ENCODE measurements around the gene FAM9C. TPM values are rescaled to one million over a fixed set of nuclear protein-coding genes. Genes with fewer than 3 reads are reported as not detected.

FAM9C gene
- total and polyA plus RNA-seq, 5 donors = 0.02 TPM; not detected in 4

DNA sequence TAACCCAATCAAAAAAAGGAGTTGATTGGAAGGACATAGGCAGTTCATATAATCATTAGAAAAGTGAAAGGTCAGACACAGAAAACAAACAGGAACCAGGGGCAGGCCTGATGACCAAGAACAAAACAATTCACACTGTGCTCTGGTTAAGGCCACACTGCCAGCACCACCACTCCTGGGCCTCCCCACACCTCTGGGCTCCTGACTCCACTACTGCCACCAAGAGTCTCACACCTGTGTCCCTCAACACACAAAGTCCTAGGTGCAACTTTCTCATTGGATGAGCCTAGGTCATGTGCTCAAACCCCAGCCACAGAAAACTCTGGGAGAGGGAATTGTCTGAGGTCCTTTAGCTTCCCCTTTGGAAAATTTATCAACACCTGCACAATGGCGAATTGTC is 11.1 kb upstream of the FAM9C start:
- Histone ChIP-seq H3K4me1 (ENCODE audit: control insufficient read depth, insufficient read depth, low read length) (peaks cover 2% of the 10 kb centered on the region), H3K27me3 (ENCODE audit: control insufficient read depth, insufficient read depth) (no peaks in the 10 kb centered on the region), H3K4me3 (ENCODE audit: low read length) (no peak overlapping the region), H3K27ac (ENCODE audit: low read length) (no peak overlapping the region), H3K9me3 (ENCODE audit: control insufficient read depth, low read length) (no peaks in the 10 kb centered on the region)
- ATAC-seq = no peak
- intact Hi-C loops (cut with DNase I) = no loop called here
- no peak for DNase-seq
- 97% methylated on average over 1 of the region's 1 CpG for whole genome bisulfite sequencing

DNA sequence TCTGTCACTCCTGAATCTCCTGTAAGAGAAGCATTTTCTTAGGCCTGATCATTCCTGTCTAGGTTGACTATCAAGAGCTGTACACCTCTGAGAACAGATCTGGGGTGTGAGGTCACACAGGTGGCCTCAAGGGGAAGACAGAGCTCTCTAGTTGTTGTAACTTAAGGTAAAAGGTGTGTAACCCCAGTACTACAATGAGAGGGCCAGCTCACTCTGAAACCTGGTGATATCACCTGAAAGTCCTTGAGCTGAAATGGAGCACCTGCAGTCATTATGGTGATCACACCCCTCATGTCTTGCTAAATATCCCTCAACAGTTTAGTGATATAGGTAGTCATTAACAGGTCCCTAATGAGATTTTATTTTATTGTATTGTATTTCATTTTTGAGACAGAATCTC is 8.8 kb upstream of the FAM9C start:
- DNase-seq (no peak), ATAC-seq (no peak)
- intact Hi-C loops (cut with DNase I) = no loop called here
- Histone ChIP-seq H3K4me3 (ENCODE audit: low read length) (no peak overlapping the region), H3K27ac (ENCODE audit: low read length) (no peak overlapping the region), H3K9me3 (ENCODE audit: control insufficient read depth, low read length) (no peaks in the 10 kb centered on the region), H3K27me3 (ENCODE audit: control insufficient read depth, insufficient read depth) (no peaks in the 10 kb centered on the region), H3K4me1 (ENCODE audit: control insufficient read depth, insufficient read depth, low read length) (peaks cover 2% of the 10 kb centered on the region)

- peaks cover 2% of the 10 kb centered on the region for H3K4me1 ChIP-seq (ENCODE audit: control insufficient read depth, insufficient read depth, low read length)
- WGBS = 69% methylated on average over 4 of the region's 4 CpGs
- H3K9me3 ChIP-seq (ENCODE audit: control insufficient read depth, low read length) = no peaks in the 10 kb centered on the region
- DNase-seq = no peak
- no peak overlapping the region for H3K27ac ChIP-seq (ENCODE audit: low read length)
- H3K27me3 ChIP-seq (ENCODE audit: control insufficient read depth, insufficient read depth) = no peaks in the 10 kb centered on the region
- ATAC-seq = no peak
- H3K4me3 ChIP-seq (ENCODE audit: low read length) = no peak overlapping the region
- intact Hi-C loops (cut with DNase I) = no loop called here
These were observed 7.2 kb upstream of the FAM9C start for GRCh38 chrX:13051529-13052172.

DNA sequence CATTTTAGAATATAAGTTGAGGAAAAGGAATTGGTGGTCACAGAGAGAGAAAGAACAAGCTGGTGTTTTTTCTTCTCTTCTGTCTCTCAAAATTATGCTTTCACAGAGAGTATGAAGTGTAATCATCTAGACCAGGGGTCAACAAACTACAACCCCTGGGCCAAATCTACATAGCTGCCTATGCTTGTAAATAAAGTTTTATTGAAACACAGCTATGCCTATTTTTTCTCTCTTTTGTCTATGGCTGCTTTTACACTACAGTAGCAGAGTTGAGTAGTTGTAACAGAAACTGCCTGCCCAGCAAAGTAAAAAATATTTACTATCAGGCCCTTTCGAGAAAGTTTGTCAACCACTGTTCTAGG is 6.7 kb upstream of the FAM9C start:
- no peak for DNase-seq
- Histone ChIP-seq H3K4me3 (ENCODE audit: low read length) (no peak overlapping the region), H3K4me1 (ENCODE audit: control insufficient read depth, insufficient read depth, low read length) (peaks cover 2% of the 10 kb centered on the region), H3K9me3 (ENCODE audit: control insufficient read depth, low read length) (no peaks in the 10 kb centered on the region), H3K27me3 (ENCODE audit: control insufficient read depth, insufficient read depth) (no peaks in the 10 kb centered on the region), H3K27ac (ENCODE audit: low read length) (no peak overlapping the region)
- intact Hi-C loops (cut with DNase I) = no loop called here
- ATAC-seq = no peak
- 98% methylated on average over 1 of the region's 1 CpG for WGBS

DNA sequence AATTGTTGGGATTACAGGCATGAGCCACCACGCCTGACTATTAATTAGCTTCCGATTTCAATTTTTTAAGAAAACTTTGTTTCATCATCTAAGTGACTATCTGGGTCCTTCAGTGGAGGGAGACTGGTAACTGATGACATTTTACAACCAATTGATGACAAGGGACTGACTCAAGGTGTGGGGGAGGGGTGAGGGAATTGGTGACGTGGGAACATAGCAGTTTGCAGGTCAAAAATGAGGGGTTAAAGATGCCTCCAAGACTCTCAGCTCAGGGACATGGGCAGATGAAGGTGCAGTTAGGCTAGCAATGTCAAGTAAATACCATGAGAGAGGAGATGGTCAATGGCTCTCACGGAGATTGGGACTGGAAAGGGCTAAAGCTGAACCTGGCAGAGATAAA is 5.7 kb upstream of the FAM9C start:
- intact Hi-C loops (cut with DNase I) = no loop called here
- Histone ChIP-seq H3K27ac (ENCODE audit: low read length) (no peak overlapping the region), H3K9me3 (ENCODE audit: control insufficient read depth, low read length) (no peaks in the 10 kb centered on the region), H3K4me3 (ENCODE audit: low read length) (no peak overlapping the region), H3K4me1 (ENCODE audit: control insufficient read depth, insufficient read depth, low read length) (no peaks in the 10 kb centered on the region), H3K27me3 (ENCODE audit: control insufficient read depth, insufficient read depth) (no peaks in the 10 kb centered on the region)
- WGBS = 99% methylated on average over 4 of the region's 4 CpGs
- ATAC-seq = no peak
- no peak for DNase-seq

DNA sequence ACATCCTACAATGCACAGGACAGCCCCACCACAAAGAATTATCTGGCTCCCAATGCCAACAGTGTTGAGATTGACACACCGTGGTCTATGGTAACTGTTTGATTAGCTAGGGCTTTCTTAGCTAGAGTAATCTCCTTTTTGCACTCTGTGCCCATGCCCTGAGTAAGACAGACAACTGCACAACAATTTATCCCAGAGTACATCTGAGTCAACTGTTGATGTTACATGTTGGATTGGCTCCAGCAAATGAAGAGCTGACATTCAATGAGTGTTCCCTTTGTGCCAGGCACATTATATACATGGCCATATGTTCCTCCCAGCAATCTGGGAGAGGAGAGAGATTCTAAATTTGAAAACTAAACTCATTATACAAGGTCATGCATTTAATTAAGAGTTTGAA is 3.9 kb upstream of the FAM9C start:
- WGBS = 87% methylated on average over 1 of the region's 1 CpG
- DNase-seq = no peak

DNA sequence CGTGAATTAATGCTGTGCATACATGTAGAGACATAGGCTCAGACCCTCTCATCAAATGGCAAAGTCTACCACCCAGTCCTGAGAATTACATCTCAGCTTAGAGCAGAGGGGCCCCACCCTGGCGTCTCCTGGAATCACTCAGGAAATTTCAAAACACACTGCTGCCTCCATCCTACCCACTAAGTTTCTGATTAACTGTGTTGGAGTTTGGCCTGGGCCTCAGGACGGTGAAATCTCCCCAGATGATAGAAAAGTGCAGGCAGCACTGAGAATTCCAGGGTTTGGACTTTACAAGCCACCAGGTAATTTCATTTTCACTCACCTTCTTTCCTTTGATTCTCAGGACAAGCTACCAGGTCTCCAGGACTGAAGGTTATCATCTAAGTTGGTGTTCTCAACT is 3.3 kb upstream of the FAM9C start:
- no peak overlapping the region for H3K27ac ChIP-seq (ENCODE audit: low read length)
- DNase-seq = no peak
- H3K9me3 ChIP-seq (ENCODE audit: control insufficient read depth, low read length) = no peaks in the 10 kb centered on the region
- H3K4me1 ChIP-seq (ENCODE audit: control insufficient read depth, insufficient read depth, low read length) = no peaks in the 10 kb centered on the region
- no peak for ATAC-seq
- WGBS = 88% methylated on average over 3 of the region's 3 CpGs
- intact Hi-C loops (cut with DNase I) = no loop called here
- H3K27me3 ChIP-seq (ENCODE audit: control insufficient read depth, insufficient read depth) = no peaks in the 10 kb centered on the region
- no peak overlapping the region for H3K4me3 ChIP-seq (ENCODE audit: low read length)

More for the DNA sequence above, 3.9 kb upstream of the FAM9C start:
- Histone ChIP-seq H3K4me1 (ENCODE audit: control insufficient read depth, insufficient read depth, low read length) (no peaks in the 10 kb centered on the region), H3K27ac (ENCODE audit: low read length) (no peak overlapping the region), H3K9me3 (ENCODE audit: control insufficient read depth, low read length) (no peaks in the 10 kb centered on the region), H3K27me3 (ENCODE audit: control insufficient read depth, insufficient read depth) (no peaks in the 10 kb centered on the region), H3K4me3 (ENCODE audit: low read length) (no peak overlapping the region)
- intact Hi-C loops (cut with DNase I) = no loop called here
- no peak for ATAC-seq

DNA sequence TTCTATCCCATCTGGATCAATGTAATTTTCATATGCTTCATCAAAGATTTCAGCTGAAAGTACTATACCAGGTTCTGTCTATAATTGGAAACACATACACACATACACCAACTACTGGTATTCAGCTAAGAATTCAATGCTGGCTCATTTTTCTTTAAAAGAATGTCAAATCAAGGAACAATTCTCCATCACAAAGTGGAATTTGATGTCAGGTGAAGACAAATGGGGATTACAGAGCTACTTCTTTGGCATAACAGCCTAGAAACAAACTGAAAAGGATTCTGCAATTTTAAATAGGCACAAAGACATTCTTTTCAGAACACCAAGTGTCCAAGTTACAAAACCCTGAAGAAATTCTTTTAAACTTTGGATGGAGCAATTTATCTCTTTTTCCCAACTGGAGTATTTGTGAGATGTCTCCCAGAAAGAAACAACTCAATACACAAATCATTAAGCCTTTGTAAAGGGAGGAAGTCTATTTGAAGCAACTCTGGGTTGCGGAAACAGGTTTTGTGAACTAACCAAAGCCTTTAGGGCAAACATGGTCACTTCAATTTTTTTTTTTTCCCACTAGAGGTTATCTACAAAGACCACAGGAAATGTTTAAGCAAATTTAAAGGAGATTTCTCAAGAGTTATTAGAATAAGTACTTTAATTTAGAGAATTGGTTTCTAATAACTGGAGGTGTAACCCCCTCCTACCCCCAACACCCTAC is 1.9 kb upstream of the FAM9C start:
- 77% methylated on average over 1 of the region's 1 CpG for WGBS
- Histone ChIP-seq H3K9me3 (ENCODE audit: control insufficient read depth, low read length) (no peaks in the 10 kb centered on the region), H3K4me3 (ENCODE audit: low read length) (no peak overlapping the region), H3K27me3 (ENCODE audit: control insufficient read depth, insufficient read depth) (no peaks in the 10 kb centered on the region), H3K27ac (ENCODE audit: low read length) (no peak overlapping the region), H3K4me1 (ENCODE audit: control insufficient read depth, insufficient read depth, low read length) (no peaks in the 10 kb centered on the region)
- no peak for DNase-seq
- intact Hi-C loops (cut with DNase I) = no loop called here
- ATAC-seq = no peak

DNA sequence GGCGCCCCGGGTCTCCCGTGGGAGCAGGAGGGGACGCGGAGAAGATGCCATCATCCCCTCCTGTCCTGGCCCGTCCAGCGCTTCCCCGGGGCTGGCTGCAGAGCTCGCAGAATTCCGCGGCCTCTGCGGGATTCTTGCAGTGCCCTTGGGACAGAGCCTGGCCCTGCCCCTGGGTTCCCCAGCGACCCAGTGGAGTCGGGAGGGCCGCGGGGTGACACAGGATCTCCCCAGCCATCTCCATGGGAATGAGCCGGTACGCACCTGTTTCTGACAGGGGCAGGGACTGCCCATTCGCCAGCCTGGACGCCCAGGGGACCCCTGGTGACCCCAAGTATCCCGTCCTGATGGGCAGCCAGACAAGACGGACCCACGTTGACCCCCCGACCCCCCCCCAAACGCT is 482 bp downstream of the FAM9C start:
- no peak for DNase-seq
- intact Hi-C loops (cut with DNase I) = no loop called here
- 95% methylated on average over 25 of the region's 25 CpGs for WGBS
- no peak overlapping the region for H3K4me3 ChIP-seq (ENCODE audit: low read length)
- H3K9me3 ChIP-seq (ENCODE audit: control insufficient read depth, low read length) = no peaks in the 10 kb centered on the region
- ATAC-seq = no peak
- H3K27ac ChIP-seq (ENCODE audit: low read length) = no peak overlapping the region
- no peaks in the 10 kb centered on the region for H3K4me1 ChIP-seq (ENCODE audit: control insufficient read depth, insufficient read depth, low read length)
- no peaks in the 10 kb centered on the region for H3K27me3 ChIP-seq (ENCODE audit: control insufficient read depth, insufficient read depth)

- WGBS = 67% methylated on average over 10 of the region's 10 CpGs
- intact Hi-C loops (cut with DNase I) = no loop called here
- Histone ChIP-seq H3K27me3 (ENCODE audit: control insufficient read depth, insufficient read depth) (no peaks in the 10 kb centered on the region), H3K4me1 (ENCODE audit: control insufficient read depth, insufficient read depth, low read length) (no peaks in the 10 kb centered on the region), H3K27ac (ENCODE audit: low read length) (no peak overlapping the region), H3K9me3 (ENCODE audit: control insufficient read depth, low read length) (no peaks in the 10 kb centered on the region), H3K4me3 (ENCODE audit: low read length) (no peak overlapping the region)
- no peak for DNase-seq
- ATAC-seq = no peak
These were observed 1.3 kb downstream of the FAM9C start for GRCh38 chrX:13043138-13043537.

DNA sequence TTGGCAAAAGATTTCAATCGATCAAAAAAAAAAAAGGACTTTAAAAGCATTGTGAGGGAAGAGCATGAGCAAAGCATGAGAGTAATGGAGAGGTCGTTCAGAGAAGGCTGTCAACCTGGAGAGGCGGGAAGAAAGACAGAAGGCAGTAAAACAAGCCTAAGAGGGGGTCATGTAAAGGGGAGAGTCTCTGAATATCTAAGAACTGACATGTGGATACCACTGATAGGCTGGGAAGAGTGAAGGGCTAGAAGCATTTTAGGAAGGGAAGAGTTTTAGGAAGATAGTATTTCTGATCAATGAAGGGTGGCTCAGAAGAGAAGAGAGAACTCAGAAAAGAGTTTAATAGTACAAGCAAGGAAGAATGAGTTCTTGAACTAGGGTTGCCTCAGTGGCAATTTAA is 7.5 kb downstream of the FAM9C start:
- H3K4me1 ChIP-seq (ENCODE audit: control insufficient read depth, insufficient read depth, low read length) = no peaks in the 10 kb centered on the region
- no peak overlapping the region for H3K4me3 ChIP-seq (ENCODE audit: low read length)
- ATAC-seq = no peak
- no peak overlapping the region for H3K27ac ChIP-seq (ENCODE audit: low read length)
- intact Hi-C loops (cut with DNase I) = no loop called here
- no peaks in the 10 kb centered on the region for H3K9me3 ChIP-seq (ENCODE audit: control insufficient read depth, low read length)
- no peak for DNase-seq
- no peaks in the 10 kb centered on the region for H3K27me3 ChIP-seq (ENCODE audit: control insufficient read depth, insufficient read depth)
- WGBS = 80% methylated on average over 3 of the region's 3 CpGs

DNA sequence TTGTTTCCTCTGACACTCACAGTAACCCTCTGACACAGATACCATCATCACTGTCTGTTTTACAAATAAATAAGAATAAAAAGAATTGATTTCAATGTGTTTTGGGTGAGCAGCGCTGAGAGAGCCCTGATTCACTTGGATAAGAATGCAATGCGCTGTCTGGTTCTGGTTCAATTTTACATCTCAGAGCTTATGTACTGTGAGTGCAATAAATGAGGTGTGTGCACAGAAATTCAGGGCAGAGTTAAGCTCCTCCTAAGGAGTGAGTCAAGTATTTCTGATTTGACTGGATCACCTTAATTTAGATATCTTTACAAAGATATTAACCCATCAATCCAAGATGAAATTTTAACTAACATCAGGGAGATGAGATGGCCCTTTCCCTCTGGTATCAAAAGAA is 11.2 kb downstream of the FAM9C start:
- Histone ChIP-seq H3K4me3 (ENCODE audit: low read length) (no peak overlapping the region), H3K27ac (ENCODE audit: low read length) (no peak overlapping the region), H3K27me3 (ENCODE audit: control insufficient read depth, insufficient read depth) (no peaks in the 10 kb centered on the region), H3K4me1 (ENCODE audit: control insufficient read depth, insufficient read depth, low read length) (peaks cover 5% of the 10 kb centered on the region), H3K9me3 (ENCODE audit: control insufficient read depth, low read length) (no peaks in the 10 kb centered on the region)
- ATAC-seq = no peak
- intact Hi-C loops (cut with DNase I) = no loop called here
- DNase-seq = no peak
- WGBS = 98% methylated on average over 2 of the region's 2 CpGs

Data from right cardiac atrium (tissue), 5 donors.